ENCODE data around the gene LMNTD1. TPM values are rescaled to one million over a fixed set of nuclear protein-coding genes. Genes with fewer than 3 reads are reported as not detected.

Gene LMNTD1
- total and polyA plus RNA-seq, 2 of the 4 experiments (the other 2 are of a cell fraction), result 1.5 to 4.3 TPM

- no peak overlapping the region for H2BK120ac ChIP-seq (ENCODE audit: low read depth, low read length)
- WGBS, 2 experiments (ENCODE audit: extremely low coverage in 2 of 2, insufficient read length in 1 of 2), result 100% methylated on average over 5 of the region's 8 CpGs; no CpG with 5 or more reads in 1 of the 2 experiments
Observed at GRCh38 chr12:25463521-25463920, 89.6 kb downstream of the LMNTD1 start.

More at GRCh38 chr12:25463521-25463920, 89.6 kb downstream of the LMNTD1 start:
- no TSS peak for BruUV-seq (replicated peaks)
- Histone ChIP-seq H2BK20ac (ENCODE audit: low read depth, low read length) (no peak overlapping the region), H3K79me1 (ENCODE audit: low read depth in 1 of 2, low read length in 2 of 2) (no peaks in the 10 kb centered on the region), H4K91ac (ENCODE audit: insufficient read depth, low read depth, low read length) (no peak overlapping the region), H4K5ac (ENCODE audit: low read depth, low read length) (no peak overlapping the region), H4K8ac (ENCODE audit: low read depth in 2 of 2, low read length in 2 of 2) (no peak overlapping the region), H3K56ac (ENCODE audit: extremely low read depth, insufficient read depth, low read length) (no peak overlapping the region), H3K4me1 (ENCODE audit: control insufficient read depth, insufficient read depth, low read length) (no peaks in the 10 kb centered on the region), H3K18ac (ENCODE audit: low read depth, low read length) (no peak overlapping the region), H3K4ac (ENCODE audit: low read depth, low read length) (no peak overlapping the region), H3K27me3 (ENCODE audit: control insufficient read depth, insufficient read depth, low read length) (no peaks in the 10 kb centered on the region), H3K4me3 (ENCODE audit: insufficient read depth, low read depth, low read length) (no peak overlapping the region), H3K14ac (replicated peaks; ENCODE audit: low read depth, low read length) (no peak overlapping the region), H3K27ac (ENCODE audit: insufficient read depth, low read length) (no peak overlapping the region), H3K9ac (ENCODE audit: low read depth, low read length) (no peak overlapping the region), H2AK9ac (replicated peaks; ENCODE audit: low read depth, low read length, poor library complexity) (no peak overlapping the region), H3K9me3 (ENCODE audit: control insufficient read depth, insufficient read depth, low read length) (no peaks in the 10 kb centered on the region), H3K4me2 (ENCODE audit: low read depth, low read length) (no peak overlapping the region), H2AK5ac (ENCODE audit: low read depth, low read length) (no peak overlapping the region), H2BK15ac (ENCODE audit: low read depth, low read length) (no peak overlapping the region), H3K36me3 (ENCODE audit: control insufficient read depth, insufficient read depth, low read length) (no peaks in the 10 kb centered on the region), H2BK5ac (ENCODE audit: low read depth, low read length, poor library complexity, severe bottlenecking) (no peak overlapping the region), H2AFZ (replicated peaks; ENCODE audit: low read length, poor library complexity) (no peak overlapping the region), H3K23ac (ENCODE audit: low read depth, low read length) (no peak overlapping the region), H3K9me1 (ENCODE audit: insufficient read depth, low read length) (no peaks in the 10 kb centered on the region; the same call in 1 of the 2 replicates), H4K20me1 (ENCODE audit: insufficient read depth, low read length) (no peaks in the 10 kb centered on the region)
- ATAC-seq (ENCODE audit: low read depth), result no peak
- ChIA-PET POLR2A (ENCODE audit: unreplicated experiment) (no interaction called here), CTCF (no interaction called here)
- intact Hi-C loops (cut with micrococcal nuclease) (no loop called here), dilution Hi-C loops (cut with HindIII; ENCODE audit: low sequenced_read_pairs, unreplicated experiment) (no loop called here), in situ Hi-C loops (cut with MboI; ENCODE audit: low sequenced_read_pairs) (no loop called here)
- no peak for DNase-seq
- TF ChIP-seq SMC3 (IDR thresholded peaks at IDR 0.05; ENCODE audit: low read depth, low read length), result no peak
- TF ChIP-seq RAD21 (IDR thresholded peaks at IDR 0.05; ENCODE audit: low read length), result no peak
- no peak for TF ChIP-seq NFE2L2 (IDR thresholded peaks at IDR 0.05; ENCODE audit: low read depth, low read length)
- TF ChIP-seq MAFK (IDR thresholded peaks at IDR 0.05; ENCODE audit: low read depth, low read length), result no peak
- TF ChIP-seq CEBPB (IDR thresholded peaks at IDR 0.05; ENCODE audit: low read depth, low read length), result no peak
- TF ChIP-seq MXI1 (IDR thresholded peaks at IDR 0.05; ENCODE audit: borderline replicate concordance, low read depth, low read length), result no peak
- TF ChIP-seq RCOR1 (IDR thresholded peaks at IDR 0.05; ENCODE audit: insufficient replicate concordance, low read length), result no peak
- TF ChIP-seq CHD1 (IDR thresholded peaks at IDR 0.05; ENCODE audit: low read depth, low read length), result no peak
- no peak for TF ChIP-seq ELK1 (IDR thresholded peaks at IDR 0.05; ENCODE audit: borderline replicate concordance, low read depth, low read length)
- TF ChIP-seq BHLHE40 (IDR thresholded peaks at IDR 0.05; ENCODE audit: low read depth, low read length), result no peak
- TF ChIP-seq USF2 (IDR thresholded peaks at IDR 0.05; ENCODE audit: low read depth, low read length), result no peak
- no peak for TF ChIP-seq RFX5 (IDR thresholded peaks at IDR 0.05; ENCODE audit: low read depth, low read length)
- TF ChIP-seq MAZ (IDR thresholded peaks at IDR 0.05; ENCODE audit: borderline replicate concordance, low read depth, low read length), result no peak
- TF ChIP-seq CTCF (conservative IDR thresholded peaks at IDR 0.05; ENCODE audit: low read depth, low read length), result no peak
- no peak for TF ChIP-seq FOS (IDR thresholded peaks at IDR 0.05; ENCODE audit: low read depth, low read length)
- no peak for TF ChIP-seq POLR2A (IDR thresholded peaks at IDR 0.05; ENCODE audit: low read depth, low read length)

Measured in IMR-90 (cell line).